DND-41 (cell line): Measurements from ENCODE around the gene ABCB11.

Source experiments
- ATAC-seq: fragments of 200-7000 bp; cut with Tn5 transposase; 3 replicates; pipeline ENCODE4 v1.9.1; 2021; ENCODE audit warnings: low read depth; ENCODE audit not compliant: insufficient read depth
- DNase-seq: peaks from one replicate; pipeline ENCODE4 v3.0.0-alpha.2; 2020
- H2AFZ ChIP-seq: 2 replicates; pipeline ENCODE4 v1.6.0; 2012; ENCODE audit warnings: low read depth, low read length
- H3K27ac ChIP-seq: 2 replicates; pipeline ENCODE4 v1.5.1; 2012; ENCODE audit warnings: low read length, inconsistent platforms
- H3K27me3 ChIP-seq: fragments of 200-600 bp; sonication (generic); 2 replicates; pipeline ENCODE4 v1.6.0; 2012; ENCODE audit warnings: low read length, mild to moderate bottlenecking, inconsistent platforms; ENCODE audit not compliant: insufficient read depth, poor library complexity
- H3K36me3 ChIP-seq: 2 replicates; pipeline ENCODE4 v1.5.1; 2012; ENCODE audit warnings: low read length, inconsistent platforms; ENCODE audit not compliant: insufficient read depth
- H3K4me1 ChIP-seq: 2 replicates; pipeline ENCODE4 v1.5.1; 2012; ENCODE audit warnings: mild to moderate bottlenecking, low read length; ENCODE audit not compliant: insufficient read depth
- H3K4me2 ChIP-seq: 2 replicates; pipeline ENCODE4 v1.6.0; 2012; ENCODE audit warnings: mild to moderate bottlenecking, moderate library complexity, low read length, inconsistent platforms; ENCODE audit not compliant: insufficient read depth
- H3K4me3 ChIP-seq, 2 experiments: fragments of 200-600 bp in 1 of 2; shearing (Covaris generic) in 1 of 2; 2 replicates each; pipeline ENCODE4 v1.5.1; 2012 to 2016; ENCODE audit warnings: inconsistent platforms in 2 of 2, low read length in 2 of 2, mild to moderate bottlenecking in 2 of 2, low read depth in 1 of 2, moderate library complexity in 1 of 2
- H3K79me2 ChIP-seq: 2 replicates; pipeline ENCODE4 v1.6.0; 2012; ENCODE audit warnings: low read length, inconsistent platforms; ENCODE audit not compliant: insufficient read depth
- H3K9ac ChIP-seq: 2 replicates; pipeline ENCODE4 v1.6.0; 2012; ENCODE audit warnings: low read depth, mild to moderate bottlenecking, inconsistent platforms, low read length, moderate library complexity
- H3K9me3 ChIP-seq: 2 replicates; pipeline ENCODE4 v1.5.1; 2012; ENCODE audit warnings: low read length, moderate library complexity, mild to moderate bottlenecking, inconsistent platforms; ENCODE audit not compliant: insufficient read depth, severe bottlenecking
- H4K20me1 ChIP-seq: 2 replicates; pipeline ENCODE4 v1.6.0; 2012; ENCODE audit warnings: low read length; ENCODE audit not compliant: insufficient read depth
- CTCF ChIP-seq: IDR thresholded peaks from 2 replicates; pipeline ENCODE4 v1.5.1; 2012; ENCODE audit warnings: borderline replicate concordance, low read length, moderate library complexity, mild to moderate bottlenecking; ENCODE audit not compliant: poor library complexity, severe bottlenecking; ENCODE audit errors: extremely low read depth
- EZH2 ChIP-seq: IDR thresholded peaks from 3 replicates; pipeline ENCODE4 v1.6.1; 2012; ENCODE audit warnings: borderline replicate concordance, low read depth, mild to moderate bottlenecking, moderate library complexity, low read length, inconsistent platforms; ENCODE audit not compliant: severe bottlenecking

Gene ABCB11

GRCh38 chr2:168971261-168971660 is 59.9 kb downstream of the ABCB11 start:
- no peak for ATAC-seq
- H3K4me2 ChIP-seq = no peak overlapping the region

GRCh38 chr2:168970711-168971233 is 60.4 kb downstream of the ABCB11 start:
- no peaks in the 10 kb centered on the region for H3K9me3 ChIP-seq
- DNase-seq (no peak), ATAC-seq (no peak)
- no peaks in the 10 kb centered on the region for H3K4me1 ChIP-seq
- no peak overlapping the region for H2AFZ ChIP-seq
- no peak for TF ChIP-seq CTCF
- TF ChIP-seq EZH2 = no peak
- H3K4me2 ChIP-seq = no peak overlapping the region
- no peaks in the 10 kb centered on the region for H3K36me3 ChIP-seq
- no peaks in the 10 kb centered on the region for H4K20me1 ChIP-seq
- H3K27ac ChIP-seq = no peak overlapping the region
- H3K9ac ChIP-seq = no peak overlapping the region
- H3K4me3 ChIP-seq = no peak overlapping the region
- no peaks in the 10 kb centered on the region for H3K79me2 ChIP-seq
- peaks cover 15% of the 10 kb centered on the region for H3K27me3 ChIP-seq

More at GRCh38 chr2:168971261-168971660, 59.9 kb downstream of the ABCB11 start:
- Histone ChIP-seq H3K9ac (no peak overlapping the region), H4K20me1 (no peaks in the 10 kb centered on the region), H3K9me3 (no peaks in the 10 kb centered on the region), H3K27ac (no peak overlapping the region), H3K4me1 (no peaks in the 10 kb centered on the region), H3K79me2 (no peaks in the 10 kb centered on the region), H3K4me3 (no peak overlapping the region), H3K36me3 (no peaks in the 10 kb centered on the region), H3K27me3 (peaks cover 12% of the 10 kb centered on the region), H2AFZ (no peak overlapping the region)
- no peak for DNase-seq
- TF ChIP-seq CTCF (no peak), EZH2 (no peak)

- Histone ChIP-seq H3K27ac (no peak overlapping the region), H2AFZ (no peak overlapping the region), H3K9ac (no peak overlapping the region), H3K4me1 (no peaks in the 10 kb centered on the region), H3K4me3 (no peak overlapping the region), H4K20me1 (no peaks in the 10 kb centered on the region), H3K4me2 (no peak overlapping the region), H3K9me3 (no peaks in the 10 kb centered on the region), H3K79me2 (no peaks in the 10 kb centered on the region), H3K27me3 (peaks cover 22% of the 10 kb centered on the region), H3K36me3 (no peaks in the 10 kb centered on the region)
- TF ChIP-seq CTCF = no peak
- no peak for TF ChIP-seq EZH2
- ATAC-seq (no peak), DNase-seq (no peak)
Observed at GRCh38 chr2:168969865-168970264, 61.3 kb downstream of the ABCB11 start.

- Histone ChIP-seq H3K36me3 (no peaks in the 10 kb centered on the region), H3K4me2 (no peak overlapping the region), H3K27me3 (peaks cover 23% of the 10 kb centered on the region), H2AFZ (no peak overlapping the region), H3K4me1 (no peaks in the 10 kb centered on the region), H3K4me3 (no peak overlapping the region), H3K79me2 (no peaks in the 10 kb centered on the region), H3K9ac (no peak overlapping the region), H3K9me3 (no peaks in the 10 kb centered on the region), H4K20me1 (no peaks in the 10 kb centered on the region), H3K27ac (no peak overlapping the region)
- TF ChIP-seq CTCF = no peak
- TF ChIP-seq EZH2 = no peak
- ATAC-seq (no peak), DNase-seq (no peak)
Observed at GRCh38 chr2:168968342-168968741, 62.8 kb downstream of the ABCB11 start.
